CD14-positive monocyte (primary cell): ENCODE measurements around the gene PUDP. TPM values are rescaled to one million over a fixed set of nuclear protein-coding genes. Genes with fewer than 3 reads are reported as not detected.
A peak's percentile ranks its signal among the peaks of the same experiment; 100 is the strongest.

ENCODE experiments used
- DNase-seq, 3 donors: peaks; one replicate each; pipeline ENCODE4 v3.0.0-alpha.2; 2011 to 2022
- H2AFZ ChIP-seq: 2 replicates; pipeline ENCODE4 v1.6.0; 2012; ENCODE audit warnings: mild to moderate bottlenecking, low read depth, low read length, inconsistent platforms; ENCODE audit not compliant: insufficient read depth, poor library complexity, severe bottlenecking
- H3K27ac ChIP-seq, 2 donors: 1 replicate in 1 of 2; 2 replicates in 1 of 2; pipeline ENCODE4 v1.5.1; 2012 to 2013; ENCODE audit warnings: low read length in 2 of 2, control low read depth in 1 of 2, inconsistent platforms in 1 of 2, low read depth in 1 of 2, mild to moderate bottlenecking in 1 of 2
- H3K27me3 ChIP-seq, 2 donors: one replicate each; pipeline versions ENCODE4 v1.6.0 to v1.6.1; 2011 to 2013; ENCODE audit warnings: low read length in 2 of 2; ENCODE audit not compliant: control insufficient read depth in 2 of 2, insufficient read depth in 2 of 2
- H3K36me3 ChIP-seq, 2 donors: replicated peaks in 1 of 2; 1 replicate in 1 of 2; 2 replicates in 1 of 2; pipeline versions ENCODE4 v1.5.1 to v1.6.1; 2012 to 2013; ENCODE audit warnings: low read length in 2 of 2, control low read depth in 1 of 2, inconsistent platforms in 1 of 2, mild to moderate bottlenecking in 1 of 2; ENCODE audit not compliant: insufficient read depth in 2 of 2, control insufficient read depth in 1 of 2
- H3K4me1 ChIP-seq, 2 donors: 1 replicate in 1 of 2; 2 replicates in 1 of 2; pipeline versions ENCODE4 v1.5.1 to v1.6.1; 2012 to 2013; ENCODE audit warnings: low read length in 2 of 2, control low read depth in 1 of 2, inconsistent platforms in 1 of 2, mild to moderate bottlenecking in 1 of 2, moderate library complexity in 1 of 2; ENCODE audit not compliant: insufficient read depth in 2 of 2, control insufficient read depth in 1 of 2
- H3K4me2 ChIP-seq: replicated peaks from 2 replicates; pipeline ENCODE3; 2012; ENCODE audit warnings: low read length, moderate library complexity, mild to moderate bottlenecking; ENCODE audit not compliant: poor library complexity, severe bottlenecking; ENCODE audit errors: extremely low read depth
- H3K4me3 ChIP-seq, 3 experiments: fragments of 200-600 bp in 1 of 3; sonication (generic) in 1 of 3; replicated peaks in 1 of 3; 1 replicate in 2 of 3; 2 replicates in 1 of 3; pipeline ENCODE4 v1.5.1; 2011 to 2013; ENCODE audit warnings: low read length in 3 of 3, mild to moderate bottlenecking in 3 of 3, control low read depth in 2 of 3, low read depth in 2 of 3, inconsistent platforms in 1 of 3, moderate library complexity in 1 of 3
- H3K79me2 ChIP-seq: 2 replicates; pipeline ENCODE4 v1.6.0; 2012; ENCODE audit warnings: mild to moderate bottlenecking, control low read depth, inconsistent platforms, low read length, moderate library complexity; ENCODE audit not compliant: insufficient read depth
- H3K9ac ChIP-seq: 2 replicates; pipeline ENCODE4 v1.6.0; 2017; ENCODE audit warnings: low read length, mild to moderate bottlenecking; ENCODE audit not compliant: insufficient read depth, poor library complexity, severe bottlenecking
- H3K9me3 ChIP-seq, 2 donors: replicated peaks in 1 of 2; 1 replicate in 1 of 2; 2 replicates in 1 of 2; pipeline versions ENCODE4 v1.5.1 to v1.6.1; 2012 to 2013; ENCODE audit warnings: low read length in 2 of 2, control low read depth in 1 of 2; ENCODE audit not compliant: control insufficient read depth in 1 of 2, insufficient read depth in 1 of 2
- H4K20me1 ChIP-seq: 2 replicates; pipeline ENCODE4 v1.6.0; 2012; ENCODE audit warnings: mild to moderate bottlenecking, low read length, control low read depth, moderate library complexity; ENCODE audit not compliant: insufficient read depth
- H3K27ac Mint-ChIP-seq, 7 donors: one replicate each; pipeline ENCODE4 v1.8.0; 2020; ENCODE audit warnings: mild to moderate bottlenecking in 7 of 7, mixed read lengths in 7 of 7, moderate library complexity in 6 of 7, inconsistent platforms in 2 of 7
- H3K27me3 Mint-ChIP-seq, 3 donors: one replicate each; pipeline ENCODE4 v1.8.0; 2021 to 2022; ENCODE audit warnings: low read depth in 3 of 3, mild to moderate bottlenecking in 3 of 3, mixed read lengths in 3 of 3, moderate library complexity in 3 of 3, inconsistent platforms in 1 of 3
- H3K36me3 Mint-ChIP-seq, 2 donors: one replicate each; pipeline ENCODE4 v1.8.0; 2020; ENCODE audit warnings: mixed read lengths in 2 of 2, inconsistent platforms in 1 of 2, mild to moderate bottlenecking in 1 of 2
- H3K4me1 Mint-ChIP-seq: one replicate; pipeline ENCODE4 v1.8.0; 2020; ENCODE audit warnings: mild to moderate bottlenecking, mixed read lengths
- H3K4me3 Mint-ChIP-seq, 2 donors: one replicate each; pipeline ENCODE4 v1.8.0; 2020; ENCODE audit warnings: mild to moderate bottlenecking in 2 of 2, mixed read lengths in 2 of 2, moderate library complexity in 1 of 2
- H3K9me3 Mint-ChIP-seq, 7 donors: one replicate each; pipeline ENCODE4 v1.8.0; 2020 to 2022; ENCODE audit warnings: mixed read lengths in 7 of 7, mild to moderate bottlenecking in 6 of 7, moderate library complexity in 6 of 7, inconsistent platforms in 2 of 7
- CTCF ChIP-seq: fragments of 200-600 bp; IDR thresholded peaks from one replicate; pipeline ENCODE4 v1.8.0; 2022; ENCODE audit warnings: antibody characterized with exemption, mild to moderate bottlenecking
- WGBS: methylation state at CpG from one replicate; pipeline ENCODE4 v1.1.5; 2013; ENCODE audit warnings: missing lambda C conversion rate; ENCODE audit not compliant: insufficient coverage; 5-methylcytosine and 5-hydroxymethylcytosine counted together
- intact Hi-C, 2 donors: fragments of 100-400 bp; cut with micrococcal nuclease; formaldehyde crosslinking; loops; one replicate each; pipeline versions ENCODE4 v1.15.0 to v1.15.1; 2023
- polyA plus RNA-seq, 3 donors: library from polyadenylated mRNA; depleted of rRNA in 1 of 3; unstranded in 2 of 3; stranded (reverse) in 1 of 3; fragments of 300-500 nt in 2 of 3; fragments of >200 nt in 1 of 3; fragmentation: Illumina TruSeq in 2 of 3; gene quantifications; 1 replicate in 2 of 3; 2 replicates in 1 of 3; pipeline ENCODE4 v1.2.3, GENCODE V29; 2012 to 2021

The PUDP gene
- polyA plus RNA-seq, 3 donors = 21.4 to 49.5 (median 45.4) TPM

- no peak for TF ChIP-seq CTCF
- Histone ChIP-seq H2AFZ (no peak overlapping the region), H3K4me3 (no peak overlapping the region), H3K9me3 (no peaks in the 10 kb centered on the region), H3K36me3 (peaks cover 17 to 64% of the 10 kb centered on the region in 2 donors), H3K4me1 (peaks cover 0 to under 1% of the 10 kb centered on the region in 2 donors), H4K20me1 (peaks cover 34% of the 10 kb centered on the region), H3K27ac (no peak overlapping the region), H3K27me3 (no peaks in the 10 kb centered on the region), H3K79me2 (peaks cover 15% of the 10 kb centered on the region), H3K4me2 (no peak overlapping the region), H3K9ac (no peak overlapping the region)
- Mint-ChIP-seq H3K4me1 (peaks cover 2% of the 10 kb centered on the region), H3K9me3 (no peaks in the 10 kb centered on the region), H3K27me3 (peaks cover 0 to under 1% (median 0%) of the 10 kb centered on the region in 3 donors), H3K27ac (no peak overlapping the region), H3K36me3 (peaks cover 35 to 67% of the 10 kb centered on the region in 2 donors), H3K4me3 (no peak overlapping the region)
- DNase-seq = no peak
- 100% methylated on average over 2 of the region's 9 CpGs for WGBS
- intact Hi-C loops = no loop called here
These were observed 73.6 kb downstream of the PUDP start for GRCh38 chrX:7074148-7074907.

GRCh38 chrX:7073336-7073735 lies 74.6 kb downstream of the PUDP start:
- Histone ChIP-seq H3K36me3 (peaks cover 20 to 71% of the 10 kb centered on the region in 2 donors), H4K20me1 (peaks cover 44% of the 10 kb centered on the region), H3K4me2 (no peak overlapping the region), H3K9me3 (no peaks in the 10 kb centered on the region), H3K27me3 (no peaks in the 10 kb centered on the region), H3K9ac (no peak overlapping the region), H3K4me1 (peaks cover 0 to 7% of the 10 kb centered on the region in 2 donors), H3K4me3 (no peak overlapping the region), H3K27ac (no peak overlapping the region), H3K79me2 (peaks cover 9% of the 10 kb centered on the region), H2AFZ (no peak overlapping the region)
- no CpG with 5 or more reads among the region's 3 CpGs for WGBS
- H3K36me3 Mint-ChIP-seq = peaks cover 43 to 76% of the 10 kb centered on the region in 2 donors
- DNase-seq = no peak
- peaks cover 0 to under 1% (median 0%) of the 10 kb centered on the region in 7 donors for H3K9me3 Mint-ChIP-seq
- peaks cover 7% of the 10 kb centered on the region for H3K4me1 Mint-ChIP-seq
- H3K27me3 Mint-ChIP-seq = peaks cover 0 to 1% (median 0%) of the 10 kb centered on the region in 3 donors
- H3K27ac Mint-ChIP-seq = peak overlapping the region in 1 of 7 donors; percentile 15
- H3K4me3 Mint-ChIP-seq = no peak overlapping the region
- intact Hi-C loops = no loop called here
- TF ChIP-seq CTCF = no peak
